Stimulated activated CD8-positive, alpha-beta memory T cell treated with anti-CD3 and anti-CD28 coated beads, Interleukin-4, amount 100 ng/mL, for 4 hours (primary cell): Measurements from ENCODE around the gene HDAC9.

ENCODE experiments used
- DNase-seq, 2 donors: peaks; one replicate each; pipeline ENCODE4 v3.0.0-alpha.2; 2020; ENCODE audit warnings: low read depth in 2 of 2, low spot score in 1 of 2

HDAC9 gene

DNA sequence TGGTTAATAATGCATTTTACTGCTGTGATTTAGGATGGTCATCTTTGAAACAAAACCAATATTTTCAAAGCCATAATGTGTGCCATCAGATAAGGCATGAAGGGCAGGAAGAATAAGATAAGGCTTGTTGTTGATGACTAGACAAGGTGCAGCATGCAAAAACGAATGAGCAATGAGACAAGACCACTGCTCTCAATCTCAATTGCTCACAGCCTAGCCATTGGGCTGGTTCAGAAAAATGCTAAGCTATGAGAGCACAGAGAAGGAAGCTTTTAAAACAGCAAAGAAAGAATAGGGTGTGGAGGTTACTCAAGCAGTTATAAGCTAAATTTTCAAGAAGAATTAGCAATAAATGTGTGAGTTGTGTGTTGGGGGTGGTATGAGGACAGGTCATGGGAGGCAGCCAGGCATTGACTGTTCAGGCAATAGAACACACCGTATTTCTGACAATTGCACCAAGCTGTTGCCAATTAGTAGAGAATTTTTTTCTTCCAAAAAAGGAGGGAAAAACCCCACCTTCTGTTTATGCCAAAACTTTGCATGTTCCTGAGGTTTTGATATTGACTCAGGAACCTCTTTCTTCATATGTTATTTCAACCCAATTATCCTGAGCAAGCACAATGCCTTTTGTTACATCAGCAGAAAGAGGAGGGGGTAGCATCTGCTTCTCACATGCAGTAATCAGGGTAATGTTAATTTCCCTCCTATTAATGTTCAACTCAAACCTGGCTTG lies 276.5 kb downstream of the HDAC9 start:
- DNase-seq = no peak

DNA sequence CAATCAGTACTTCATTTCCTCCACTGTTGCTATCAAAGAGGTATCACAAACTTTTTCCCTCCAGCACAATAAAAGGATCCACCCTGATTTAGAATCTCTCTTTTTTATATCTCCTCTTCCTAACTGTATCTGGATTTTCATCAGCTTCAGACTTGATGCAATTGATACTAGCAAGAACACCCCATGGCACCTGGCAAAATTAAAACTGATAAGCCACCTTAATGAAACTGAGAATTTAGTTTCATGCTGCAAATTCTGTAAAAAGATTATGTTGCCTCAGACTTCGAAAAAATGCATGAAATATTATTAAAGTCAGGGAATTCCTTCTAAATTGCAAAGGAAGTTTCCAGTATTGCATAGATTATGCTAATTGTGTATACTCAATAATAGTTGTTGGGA lies 277.0 kb downstream of the HDAC9 start:
- DNase-seq = no peak

DNA sequence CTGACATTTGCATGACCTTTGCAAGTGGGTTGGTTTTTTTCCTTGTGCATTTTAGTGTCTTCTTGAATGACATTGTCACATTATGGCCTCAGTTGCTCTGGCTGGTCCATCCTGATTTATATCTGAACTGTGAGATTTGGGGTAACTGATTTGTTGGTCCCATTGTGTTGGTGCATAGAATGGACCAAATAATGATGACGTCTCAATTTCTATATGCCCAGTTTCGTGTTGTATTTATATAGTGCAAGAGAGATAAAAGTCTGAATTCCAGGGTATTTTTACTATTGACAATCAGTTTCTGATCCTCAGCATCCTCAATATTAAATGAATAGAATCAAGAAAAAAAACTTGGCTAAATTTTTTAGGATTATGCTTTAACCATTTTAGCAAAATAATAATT lies 281.8 kb downstream of the HDAC9 start:
- DNase-seq = no peak

DNA sequence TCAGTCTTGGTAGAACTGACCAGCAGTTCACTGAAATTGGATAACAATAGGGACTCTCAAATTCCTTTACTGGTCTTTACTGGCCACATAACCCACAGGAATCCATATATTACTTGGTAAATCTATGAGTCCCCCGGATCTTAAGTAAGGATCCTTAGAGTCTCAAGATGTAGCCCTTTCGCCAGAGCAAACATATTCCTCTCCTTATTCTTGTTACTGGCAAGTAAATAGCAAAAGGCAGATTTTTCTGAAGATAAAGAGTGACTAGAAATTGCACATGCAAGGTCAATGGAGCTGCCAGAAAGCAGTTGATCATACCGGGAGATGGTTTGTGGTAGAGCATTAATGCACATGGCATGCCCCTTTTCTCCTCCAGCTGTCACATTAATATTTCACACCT lies 283.0 kb downstream of the HDAC9 start:
- no peak for DNase-seq

DNA sequence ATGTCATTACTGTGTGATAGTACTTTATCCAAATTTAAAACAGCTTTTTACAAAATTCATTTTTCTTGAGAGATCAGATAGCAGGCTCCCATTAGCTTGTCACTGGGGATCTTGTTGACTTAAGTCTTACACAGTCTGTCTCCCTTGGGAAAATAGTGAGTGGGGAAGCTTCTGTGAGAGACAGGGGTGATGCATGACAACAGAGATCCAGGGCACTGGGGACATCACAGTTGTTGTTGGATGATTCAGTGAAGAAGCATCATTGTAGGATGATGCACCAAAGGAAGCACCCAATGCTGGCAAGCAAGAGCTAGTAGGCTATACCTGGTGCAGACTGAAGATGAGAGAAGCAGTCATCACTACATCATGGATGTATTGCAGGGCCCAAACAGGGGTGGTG lies 284.7 kb downstream of the HDAC9 start:
- DNase-seq = no peak

DNA sequence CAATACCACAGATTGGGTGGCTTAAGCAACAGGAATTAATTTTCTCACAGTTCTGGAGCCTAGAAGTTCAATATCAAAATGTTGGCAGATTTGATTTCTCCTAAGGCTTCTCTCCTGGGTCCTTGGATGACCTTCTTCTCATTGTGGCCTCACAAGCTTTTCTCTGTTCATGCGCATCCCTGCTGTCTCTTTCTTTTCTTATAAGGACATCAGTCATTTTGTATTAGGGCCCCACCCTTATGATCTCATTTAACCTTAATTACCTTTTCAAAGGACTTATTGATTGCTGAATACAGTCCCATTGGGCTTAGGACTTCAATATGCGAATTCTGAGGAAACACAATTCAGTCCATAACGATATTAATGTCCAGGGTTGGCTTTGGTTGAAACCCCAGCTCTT lies 285.4 kb downstream of the HDAC9 start:
- DNase-seq = no peak

DNA sequence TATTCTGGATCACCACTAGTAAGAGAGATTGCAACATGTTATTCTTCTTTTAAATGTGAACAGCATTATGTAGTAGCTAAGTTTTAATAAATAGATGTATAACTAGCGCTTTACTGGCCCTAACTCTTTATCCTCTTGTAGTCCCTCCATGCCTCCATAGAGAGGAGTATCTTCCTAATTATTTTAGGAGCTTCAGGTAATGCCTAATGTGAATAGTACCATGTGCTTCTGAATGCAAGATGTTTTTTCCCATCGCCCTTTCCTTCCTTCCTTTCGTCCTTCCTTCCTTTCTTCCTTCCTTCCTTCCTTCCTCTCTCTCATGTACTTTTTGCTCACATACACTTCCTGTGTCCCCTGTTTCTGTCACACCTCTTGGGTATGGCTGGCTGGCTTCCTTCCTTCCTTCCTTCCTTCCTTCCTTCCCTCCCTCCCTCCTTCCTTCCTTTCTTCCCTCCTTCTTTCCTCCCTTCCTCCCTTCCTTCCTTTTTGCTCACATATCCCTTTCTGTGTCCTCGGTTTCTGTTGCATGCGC lies 290.7 kb downstream of the HDAC9 start:
- no peak for DNase-seq

DNA sequence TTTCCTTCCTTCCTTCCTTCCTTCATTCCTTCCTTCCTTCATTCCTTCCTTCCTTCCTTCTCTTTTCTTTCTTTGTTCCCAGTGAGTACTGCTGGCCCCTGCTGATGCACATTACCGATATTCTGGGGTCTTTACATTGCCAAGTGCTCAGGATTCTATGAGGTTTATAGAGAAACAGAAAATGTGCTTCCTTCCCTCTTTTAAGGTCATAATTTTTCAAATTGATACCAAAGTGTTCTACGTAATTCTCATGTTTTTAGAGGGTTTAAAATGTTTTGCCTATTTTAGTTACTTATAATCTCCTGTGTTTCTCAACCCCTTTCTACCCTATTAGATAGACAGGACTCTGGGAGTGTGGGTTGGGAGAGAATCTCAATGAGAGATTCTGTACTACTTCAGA lies 291.2 kb downstream of the HDAC9 start:
- no peak for DNase-seq

DNA sequence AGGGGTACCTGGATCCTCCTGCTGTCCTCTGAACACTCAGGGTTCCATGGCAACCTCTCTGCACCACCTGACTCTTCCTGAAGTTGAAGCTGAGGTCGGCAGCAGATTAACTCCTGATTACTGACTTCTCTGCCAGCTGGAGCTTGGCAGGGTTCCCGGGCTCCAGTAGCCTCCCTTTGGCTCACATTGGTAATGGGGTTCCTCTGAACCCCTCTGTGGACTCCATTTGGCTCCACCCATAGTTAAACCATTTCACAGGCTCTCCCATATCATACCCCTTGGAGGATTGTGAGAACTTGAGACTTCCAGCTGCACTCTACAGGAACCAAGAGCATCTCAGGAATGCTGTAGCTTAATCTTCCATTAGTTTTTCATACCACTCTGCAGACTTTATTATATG lies 292.5 kb downstream of the HDAC9 start:
- no peak for DNase-seq

DNA sequence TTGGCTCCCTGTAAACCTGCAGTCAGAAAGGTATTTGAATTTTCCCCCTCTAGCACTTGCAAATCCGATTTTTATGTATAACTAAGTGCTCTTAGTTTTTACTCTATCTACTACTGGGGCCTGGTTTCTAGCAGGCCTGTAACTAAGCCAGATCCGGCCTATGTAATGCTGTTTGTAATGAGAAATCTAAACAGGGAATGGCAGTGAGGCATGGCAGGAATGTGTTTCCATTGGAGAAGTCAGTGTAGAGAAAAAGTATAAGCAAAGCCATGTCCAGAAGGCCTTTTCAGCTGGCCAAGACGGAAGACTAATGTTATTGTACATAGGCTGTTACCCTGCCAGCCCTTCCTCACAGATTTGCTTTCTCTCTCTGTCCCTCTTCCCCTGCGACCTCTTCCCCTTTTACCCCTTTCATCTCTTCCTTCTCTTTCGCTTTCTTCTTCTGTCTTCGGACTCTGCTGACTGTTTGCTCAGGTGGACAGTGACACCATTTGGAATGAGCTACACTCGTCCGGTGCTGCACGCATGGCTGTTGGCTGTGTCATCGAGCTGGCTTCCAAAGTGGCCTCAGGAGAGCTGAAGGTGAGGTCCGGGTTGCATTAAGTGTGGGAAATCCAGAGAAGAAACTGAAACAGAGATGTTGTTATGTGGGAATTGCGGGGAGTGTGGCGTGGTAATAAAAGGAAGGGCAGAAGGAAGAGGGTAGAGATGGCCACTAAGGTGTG lies 297.5 kb downstream of the HDAC9 start:
- no peak for DNase-seq

DNA sequence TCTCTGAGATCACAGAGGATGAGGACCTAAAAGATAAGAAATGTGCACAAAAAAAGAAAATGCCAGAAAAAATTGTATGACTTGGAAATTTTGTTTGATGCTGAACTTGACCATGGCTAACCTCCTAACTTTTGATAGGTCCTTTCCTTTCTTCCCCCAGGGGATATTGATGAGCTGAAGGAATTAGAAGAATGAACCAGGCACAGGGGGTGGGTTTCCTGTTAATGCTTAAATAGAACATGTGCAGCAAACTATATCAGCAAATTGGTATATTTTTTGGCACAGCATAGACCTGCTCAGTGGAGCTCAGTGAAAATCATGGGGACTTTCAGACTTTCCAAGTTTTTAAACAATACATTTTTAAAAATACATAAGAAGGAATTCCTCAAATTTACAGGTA lies 300.7 kb downstream of the HDAC9 start:
- DNase-seq = no peak

DNA sequence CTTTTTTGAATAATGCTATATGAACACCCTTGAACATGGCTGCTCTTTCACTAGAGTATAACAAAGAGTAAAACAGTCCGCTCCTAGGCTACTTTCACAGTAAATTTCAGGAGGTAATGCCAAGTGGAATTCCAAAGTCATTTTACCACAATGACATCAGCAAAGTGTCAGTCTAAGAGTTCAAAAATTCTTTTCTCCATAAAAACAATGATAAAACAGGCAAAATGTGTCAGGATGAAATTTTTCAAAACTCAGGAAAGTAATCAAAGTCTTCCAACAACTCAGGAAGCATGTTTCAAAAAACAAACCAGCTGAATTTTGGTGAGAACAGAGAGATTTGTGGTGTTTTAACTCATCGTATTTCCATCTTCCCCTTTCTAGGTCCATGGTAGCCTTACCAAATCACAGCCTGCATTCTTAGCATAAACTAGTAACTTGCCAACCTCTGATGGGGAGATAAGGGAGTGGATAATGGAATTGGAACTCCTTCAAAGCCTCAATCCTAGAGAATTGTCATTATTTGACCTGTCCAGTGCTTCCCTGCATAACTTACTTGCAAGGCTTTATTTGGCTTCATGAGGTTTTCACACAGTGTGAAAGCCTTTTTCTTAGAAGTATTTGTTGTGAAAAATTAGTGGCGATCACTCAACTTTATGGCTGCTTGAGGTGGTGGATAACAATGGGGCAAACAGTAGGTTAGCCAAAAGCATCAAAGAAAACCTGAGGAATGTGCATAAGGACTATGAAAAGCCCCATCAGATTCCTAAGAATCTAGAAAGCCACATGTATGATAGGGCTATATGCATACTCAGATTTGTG lies 302.7 kb downstream of the HDAC9 start:
- no peak for DNase-seq

DNA sequence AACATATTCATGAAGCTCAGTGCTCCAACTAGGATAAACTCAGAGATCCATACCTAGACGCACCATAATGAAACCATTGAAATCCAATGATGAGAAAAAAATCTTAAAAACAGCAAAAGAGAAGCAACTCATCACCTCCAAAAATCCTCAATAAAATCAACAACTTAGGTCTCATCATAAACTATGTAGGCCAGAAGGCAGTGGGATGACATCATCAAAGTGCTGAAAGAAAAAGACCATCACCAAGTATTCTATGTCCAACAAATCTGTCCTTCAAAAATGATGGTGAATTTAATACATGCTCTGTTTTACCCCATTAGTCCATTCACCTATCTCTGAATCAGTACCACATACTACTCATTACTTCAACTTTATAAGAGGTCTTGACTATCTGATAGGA lies 304.4 kb downstream of the HDAC9 start:
- no peak for DNase-seq

DNA sequence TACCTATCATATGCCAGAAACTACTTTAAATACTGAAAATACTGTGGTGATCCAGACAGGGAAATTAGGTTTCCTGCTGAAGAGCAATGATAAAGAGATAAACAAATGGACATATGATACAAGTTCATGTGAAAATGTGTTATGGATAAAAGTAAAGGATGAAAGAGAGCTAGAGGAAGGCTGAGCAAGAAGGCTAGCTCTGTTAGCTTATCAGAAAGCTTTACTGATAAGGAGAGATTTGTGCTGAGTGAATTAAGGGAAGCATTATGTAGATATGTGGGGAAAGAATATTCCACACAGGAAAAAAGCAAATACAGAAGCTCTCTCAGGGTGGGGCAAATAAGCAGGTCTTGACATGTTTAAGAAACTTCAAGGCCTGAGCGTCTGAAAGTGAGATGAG lies 308.4 kb downstream of the HDAC9 start:
- DNase-seq = no peak

DNA sequence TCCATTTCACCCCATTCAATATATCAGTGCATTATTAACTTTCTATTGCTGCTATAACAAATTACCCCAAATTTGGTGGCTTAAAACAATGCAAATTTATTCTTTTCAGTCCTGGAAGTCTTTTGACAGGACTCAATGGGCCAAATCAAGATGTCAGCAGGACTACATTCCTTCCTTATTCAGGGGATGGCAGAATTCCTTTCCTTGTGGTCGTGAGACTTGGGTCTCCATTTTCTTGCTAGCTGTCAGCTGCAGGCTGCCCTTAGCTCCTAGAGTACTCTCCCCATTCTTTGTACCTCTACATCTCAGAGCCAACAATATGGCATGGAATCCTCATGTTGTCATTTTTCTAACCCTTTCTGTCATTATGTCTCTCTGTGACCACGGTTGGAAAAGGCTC lies 310.6 kb downstream of the HDAC9 start:
- DNase-seq = no peak

DNA sequence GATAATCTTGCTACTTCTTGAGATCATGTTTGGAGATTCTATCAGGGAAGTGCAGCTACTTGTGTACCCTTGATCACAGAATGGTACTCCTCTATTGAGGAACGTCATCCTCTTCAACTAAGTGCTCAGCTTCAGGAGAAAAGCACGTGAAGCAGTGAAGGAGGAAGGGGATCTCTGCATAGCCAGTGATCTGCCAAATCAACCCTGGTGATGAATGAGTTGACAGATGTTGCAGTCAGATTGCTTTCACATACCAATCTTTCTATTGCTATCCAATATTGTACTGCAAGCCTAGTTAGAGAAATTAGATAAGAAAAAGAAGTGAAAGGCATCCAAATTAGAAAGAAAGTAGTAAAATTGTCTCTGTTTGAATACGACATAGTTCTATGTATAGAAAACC lies 312.5 kb downstream of the HDAC9 start:
- no peak for DNase-seq

DNA sequence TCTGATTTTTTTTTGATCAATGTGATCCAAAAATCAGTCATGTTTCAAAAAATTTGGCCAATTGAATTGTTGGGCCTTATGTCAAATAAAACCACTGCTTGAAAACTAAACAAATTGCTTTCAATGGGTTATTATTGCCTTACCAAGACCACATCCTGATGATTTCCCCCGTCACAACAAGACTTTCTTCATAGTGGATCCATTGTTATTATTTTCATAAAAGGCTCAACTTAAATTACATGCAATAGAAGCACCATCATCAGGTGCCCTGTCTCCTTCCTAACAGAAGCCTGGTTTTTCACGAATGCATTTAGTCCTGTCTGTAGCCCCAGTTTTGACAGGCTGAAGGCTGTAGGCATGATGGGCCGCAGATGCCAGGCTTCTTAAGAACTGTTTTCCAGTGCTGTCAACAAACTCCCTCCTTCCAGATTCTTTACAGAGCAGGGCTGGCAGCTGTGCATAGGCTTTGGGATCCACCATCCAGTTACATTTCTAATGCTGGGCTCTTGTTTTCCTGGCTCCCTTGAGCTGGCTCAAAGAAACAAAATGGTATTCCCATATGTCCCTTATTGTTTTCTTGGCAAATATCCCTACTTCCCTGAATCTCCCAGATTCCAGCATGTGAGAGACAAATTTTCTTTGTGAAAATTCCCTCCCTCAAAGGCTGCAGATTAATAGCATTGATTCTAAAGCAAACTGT lies 319.9 kb downstream of the HDAC9 start:
- no peak for DNase-seq

DNA sequence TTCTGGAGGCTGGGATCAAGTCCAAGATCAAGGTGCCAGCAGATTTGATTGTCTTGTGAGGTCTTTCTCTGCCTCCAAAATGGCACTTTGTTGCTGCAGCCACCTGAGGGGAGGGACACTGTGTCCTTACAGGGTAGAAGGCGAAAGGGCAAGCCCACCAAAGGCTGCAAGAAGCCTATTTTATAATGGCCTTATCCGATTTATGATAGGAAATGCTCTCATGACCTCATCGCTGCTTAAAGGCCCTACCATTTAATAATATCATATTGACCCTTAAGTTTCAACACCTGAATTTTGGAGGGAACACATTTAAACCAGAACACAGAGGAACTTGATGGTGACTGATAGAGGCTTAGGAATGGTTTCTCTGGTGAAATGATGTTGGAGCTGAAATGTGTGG lies 325.4 kb downstream of the HDAC9 start:
- no peak for DNase-seq

DNA sequence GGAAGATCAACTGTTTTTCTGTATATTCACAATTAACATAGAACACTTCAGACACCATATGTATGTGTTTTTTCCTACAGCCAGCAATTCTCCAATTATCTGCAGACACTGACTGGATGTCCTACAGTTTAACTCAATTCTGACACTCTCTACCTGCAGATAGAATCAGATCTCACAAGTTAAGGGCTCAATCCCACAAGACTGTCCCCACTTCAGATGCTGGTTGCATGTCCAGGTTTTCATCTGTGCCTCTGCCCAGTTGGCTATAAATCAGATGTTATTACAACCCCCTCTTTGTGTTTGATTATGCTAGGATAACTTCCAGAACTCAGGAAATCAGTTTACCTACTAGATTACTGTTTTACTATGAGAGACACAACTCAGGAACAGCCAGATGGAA lies 326.0 kb downstream of the HDAC9 start:
- DNase-seq = no peak

DNA sequence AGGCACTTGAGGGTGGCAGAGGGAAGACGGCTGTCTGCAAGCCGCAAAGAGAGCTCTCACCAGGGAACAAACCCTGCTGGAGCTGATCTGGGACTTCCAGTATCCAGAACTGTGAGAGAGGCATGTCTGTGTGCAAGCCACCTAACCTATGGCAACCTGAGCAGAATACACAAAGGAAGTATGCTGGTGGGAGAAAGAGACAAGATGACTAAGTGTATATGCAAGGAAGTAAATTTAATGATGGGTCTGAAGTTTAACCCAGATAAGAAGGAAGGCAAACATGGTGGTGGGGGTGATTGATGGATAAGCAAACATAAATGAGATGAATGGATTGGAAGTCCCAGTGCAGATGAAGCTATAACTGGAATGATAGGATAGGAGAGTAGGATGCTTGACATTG lies 328.6 kb downstream of the HDAC9 start:
- DNase-seq = no peak

DNA sequence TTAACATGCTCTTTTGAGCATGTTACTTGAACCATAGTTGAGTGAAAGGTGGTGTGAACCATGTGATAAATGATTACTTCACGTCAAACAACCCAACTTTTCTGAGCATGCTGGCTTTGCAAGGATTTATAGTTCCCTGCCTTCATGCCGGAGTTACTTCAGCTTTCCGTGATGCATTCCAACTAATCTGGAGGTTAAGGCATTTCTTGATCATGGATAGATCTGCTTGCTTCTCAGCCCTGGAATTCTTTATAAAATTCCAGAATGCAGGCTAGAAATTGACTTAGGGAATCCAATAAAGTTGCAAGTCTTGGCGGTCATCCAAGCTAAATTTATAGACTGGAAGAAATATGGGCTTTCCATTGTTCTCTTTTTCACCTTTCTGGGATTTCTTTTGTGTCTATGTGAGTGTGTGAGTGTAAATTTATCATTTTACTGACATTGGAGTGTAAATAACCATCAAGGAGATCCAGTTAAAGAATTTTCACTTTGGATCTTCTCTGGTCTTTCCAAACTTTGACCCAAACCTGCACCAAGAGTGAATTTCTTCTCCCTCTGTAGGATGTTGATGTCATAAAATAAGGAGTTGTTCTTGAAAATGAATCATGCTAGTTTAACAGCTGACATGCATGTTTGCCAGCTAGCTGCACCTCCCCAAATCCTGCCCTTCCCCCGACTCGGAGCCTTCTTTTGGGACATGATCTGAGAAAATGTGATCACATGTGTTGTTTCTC lies 332.9 kb downstream of the HDAC9 start:
- DNase-seq = no peak
